22Rv1 (cell line): ENCODE results near the gene SSX4B.
"Not testable (repeated sequence)": the region's sequence is repeated elsewhere in the genome, so short reads cannot be mapped to it uniquely, and the experiment has no call there.

Experiments
- H3K27ac ChIP-seq: fragments of 450-650 bp; 2 replicates; pipeline ENCODE4 v1.5.1; 2017
- CTCF ChIP-seq: fragments of 450-650 bp; IDR thresholded peaks from 2 replicates; pipeline ENCODE4 v1.5.1; 2017; ENCODE audit warnings: mild to moderate bottlenecking
- ZFX ChIP-seq: fragments of 450-650 bp; IDR thresholded peaks from 2 replicates; pipeline ENCODE4 v1.6.1; 2017; ENCODE audit warnings: antibody characterized with exemption, borderline replicate concordance

SSX4B gene

GRCh38 chrX:48411860-48412259 lies at the start of gene SSX4B:
Gene SSX4B (minus strand): TSS chrX:48411960. CDS start chrX:48411372, 588 bp downstream.
- not testable (repeated sequence) for H3K27ac ChIP-seq

DNA sequence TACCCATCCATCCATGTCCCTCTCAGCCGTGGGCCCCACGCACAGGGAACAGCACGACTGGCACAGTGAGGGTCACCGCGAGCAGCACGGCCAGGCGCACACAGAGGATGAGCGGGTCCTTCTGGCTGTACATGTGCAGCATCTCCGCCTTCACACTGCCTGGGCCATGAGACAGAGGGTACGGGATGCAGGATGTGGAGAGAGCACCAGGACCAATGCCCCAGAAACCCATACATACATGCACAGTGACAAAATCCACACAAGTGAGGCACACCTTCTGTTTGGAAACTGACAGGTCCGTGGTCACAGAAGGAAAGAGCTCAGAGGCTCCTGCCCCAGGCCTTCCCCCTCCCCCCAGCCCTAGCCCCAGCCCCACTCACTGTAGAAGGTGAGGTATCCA lies 48.8 kb upstream of the SSX4B start:
- no peak overlapping the region for H3K27ac ChIP-seq
- no peak for TF ChIP-seq ZFX
- TF ChIP-seq CTCF, result no peak

- H3K27ac ChIP-seq, result no peak overlapping the region
Observed at GRCh38 chrX:48460031-48460430, 48.3 kb upstream of the SSX4B start.

DNA sequence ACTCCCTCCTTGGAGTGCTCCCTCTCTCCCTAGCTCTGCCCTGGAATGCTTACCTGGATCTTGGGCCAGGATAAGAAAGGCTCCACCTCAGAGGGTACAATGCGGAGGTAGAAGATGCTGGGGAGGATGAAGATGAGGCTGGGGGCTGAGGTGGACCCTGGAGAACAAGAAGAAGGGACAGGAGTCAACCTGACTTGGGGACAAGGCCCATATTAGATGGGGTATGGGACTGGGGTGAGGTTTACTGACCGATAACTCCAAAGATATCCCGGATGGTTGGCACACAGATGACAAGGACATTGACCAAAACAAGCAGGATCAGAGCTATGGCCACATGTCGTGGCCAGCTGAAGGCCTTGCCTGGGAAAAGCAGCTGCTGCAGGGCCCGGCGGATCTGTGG lies 47.7 kb upstream of the SSX4B start:
- TF ChIP-seq ZFX, result no peak
- no peak for TF ChIP-seq CTCF
- H3K27ac ChIP-seq, result no peak overlapping the region

More at GRCh38 chrX:48460031-48460430, 48.3 kb upstream of the SSX4B start:
- TF ChIP-seq ZFX (no peak), CTCF (no peak)

DNA sequence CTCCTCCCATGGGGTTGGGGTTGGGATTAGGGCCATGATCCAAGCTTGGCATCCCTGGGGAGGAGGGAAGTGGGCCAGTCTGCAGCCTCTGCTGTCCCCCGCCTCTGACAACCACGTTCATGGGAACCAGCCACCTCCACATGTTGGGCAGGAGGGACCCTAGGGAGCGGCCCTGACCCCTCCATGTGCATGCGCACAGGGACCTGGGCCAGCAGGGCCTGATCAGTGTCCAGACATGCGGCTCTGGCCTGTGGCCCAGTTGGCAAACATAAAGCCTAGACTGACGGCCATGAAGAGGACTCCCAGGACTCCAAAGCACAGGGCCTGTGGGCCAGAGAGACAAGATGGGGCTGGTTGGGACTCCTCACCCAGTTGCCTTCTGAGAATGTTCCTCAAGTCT lies 47.0 kb upstream of the SSX4B start:
- no peak overlapping the region for H3K27ac ChIP-seq
- no peak for TF ChIP-seq CTCF
- no peak for TF ChIP-seq ZFX

DNA sequence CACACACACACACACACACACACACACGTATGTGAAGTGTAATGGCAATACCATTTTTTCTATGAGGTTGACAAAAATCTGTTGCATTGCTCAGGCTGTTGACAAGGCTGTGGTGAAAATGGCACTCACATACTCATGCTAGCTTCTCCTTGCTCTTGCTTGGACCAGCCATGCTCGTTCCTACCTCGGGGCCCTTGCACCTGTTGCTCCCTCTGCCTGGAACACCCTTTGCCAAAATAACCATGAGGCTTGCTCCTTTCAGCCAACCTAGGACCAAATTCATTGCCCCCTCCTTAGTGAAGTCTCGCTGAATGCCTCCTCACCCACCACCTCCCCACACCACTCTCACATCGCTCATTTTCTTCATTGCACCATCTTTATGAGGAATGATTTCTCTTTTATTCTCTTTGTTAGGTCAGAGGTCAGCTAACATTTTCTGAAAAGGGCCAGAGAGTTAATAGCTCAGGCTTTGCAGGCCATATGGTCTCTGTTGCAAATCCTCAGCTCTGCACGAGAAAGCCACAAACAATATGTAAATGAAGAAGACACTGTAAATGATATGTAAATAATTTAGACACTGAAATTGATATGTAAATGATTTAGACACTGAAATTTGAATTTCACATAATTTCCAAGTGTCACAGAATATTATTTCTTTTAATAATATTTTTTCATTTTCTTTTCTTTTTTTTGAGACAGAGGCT lies 45.0 kb upstream of the SSX4B start:
- no peak for TF ChIP-seq CTCF
- TF ChIP-seq ZFX, result no peak
- no peak overlapping the region for H3K27ac ChIP-seq

DNA sequence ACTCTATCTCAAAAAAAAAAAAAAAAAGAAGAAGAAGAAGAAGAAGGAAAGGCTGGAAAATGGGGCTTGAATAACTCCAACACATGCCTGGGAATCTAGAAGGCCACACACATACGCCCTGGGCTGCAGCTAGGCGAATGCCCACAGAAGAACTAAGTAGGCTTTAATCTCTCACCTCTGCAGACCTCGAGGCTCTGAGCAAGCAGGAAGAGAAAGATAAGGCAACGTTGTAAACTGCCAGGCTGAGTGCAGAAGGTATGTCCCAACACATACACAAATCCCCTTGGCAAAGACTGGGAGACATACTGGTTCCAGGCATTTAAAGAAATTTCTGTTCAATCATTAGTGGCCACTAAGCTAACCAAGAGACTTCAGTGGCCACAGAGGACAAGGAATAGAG lies 39.9 kb upstream of the SSX4B start:
- TF ChIP-seq CTCF (no peak), ZFX (no peak)
- no peak overlapping the region for H3K27ac ChIP-seq

- no peak for TF ChIP-seq CTCF
- no peak for TF ChIP-seq ZFX
- H3K27ac ChIP-seq, result no peak overlapping the region
Observed at GRCh38 chrX:48450076-48450475, 38.3 kb upstream of the SSX4B start.

GRCh38 chrX:48447201-48447600 lies 35.4 kb upstream of the SSX4B start:
- not testable (repeated sequence) for H3K27ac ChIP-seq

GRCh38 chrX:48433713-48434112 lies 22.0 kb upstream of the SSX4B start:
- not testable (repeated sequence) for H3K27ac ChIP-seq

DNA sequence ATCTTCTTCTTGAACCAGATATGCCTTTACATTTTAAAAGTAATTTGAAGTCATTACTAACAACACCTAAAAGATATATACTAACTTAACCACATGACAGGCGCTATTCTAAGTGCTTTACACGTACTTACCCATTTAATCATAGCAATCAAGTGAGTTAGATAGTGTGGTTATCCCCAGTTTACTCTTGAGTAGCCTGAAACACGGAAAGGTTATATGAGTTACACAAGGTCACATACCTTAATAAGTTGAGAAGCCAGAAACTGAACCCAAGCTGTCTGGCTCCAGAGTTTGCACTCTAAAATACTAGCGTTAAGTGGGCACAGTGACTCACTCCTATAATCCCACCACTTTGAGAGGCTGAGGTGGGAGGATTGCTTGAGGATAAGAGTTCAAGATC lies 18.4 kb upstream of the SSX4B start:
- not testable (repeated sequence) for H3K27ac ChIP-seq

- H3K27ac ChIP-seq, result not testable (repeated sequence)
Observed at GRCh38 chrX:48429606-48430005, 17.8 kb upstream of the SSX4B start.
